Dermis microvascular lymphatic vessel endothelial cell (primary cell): Measurements from ENCODE around the gene TRH. TPM values are rescaled to one million over a fixed set of nuclear protein-coding genes. Genes with fewer than 3 reads are reported as not detected.

Experiments used
- DNase-seq, 2 donors: peaks; one replicate each; pipeline versions ENCODE4 v3.0.0 to v3.0.0-alpha.2; 2010; ENCODE audit warnings: low read depth in 2 of 2
- total RNA-seq: library from RNA; depleted of rRNA; stranded (reverse); fragments of >200 nt; gene quantifications from 2 replicates; pipeline ENCODE4 v1.2.1, GENCODE V29; 2014

The TRH gene, protein sequence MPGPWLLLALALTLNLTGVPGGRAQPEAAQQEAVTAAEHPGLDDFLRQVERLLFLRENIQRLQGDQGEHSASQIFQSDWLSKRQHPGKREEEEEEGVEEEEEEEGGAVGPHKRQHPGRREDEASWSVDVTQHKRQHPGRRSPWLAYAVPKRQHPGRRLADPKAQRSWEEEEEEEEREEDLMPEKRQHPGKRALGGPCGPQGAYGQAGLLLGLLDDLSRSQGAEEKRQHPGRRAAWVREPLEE
- total RNA-seq, result not detected in 2 replicates

DNA sequence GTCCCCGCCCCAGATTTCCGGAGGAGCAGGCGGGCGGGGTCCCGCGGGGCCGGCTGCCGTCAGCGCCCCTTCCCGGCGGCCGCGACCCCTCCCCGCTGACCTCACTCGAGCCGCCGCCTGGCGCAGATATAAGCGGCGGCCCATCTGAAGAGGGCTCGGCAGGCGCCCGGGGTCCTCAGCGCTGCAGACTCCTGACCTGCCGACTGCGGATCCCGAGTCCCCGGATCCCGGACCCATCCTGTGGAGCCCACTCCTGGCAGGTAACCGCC, at the start of gene TRH:
Gene TRH, plus strand, starts transcription at position 157 of the 269 bp plus-strand sequence. CDS start 1,097 bp downstream, outside the sequence.
- no peak for DNase-seq

DNA sequence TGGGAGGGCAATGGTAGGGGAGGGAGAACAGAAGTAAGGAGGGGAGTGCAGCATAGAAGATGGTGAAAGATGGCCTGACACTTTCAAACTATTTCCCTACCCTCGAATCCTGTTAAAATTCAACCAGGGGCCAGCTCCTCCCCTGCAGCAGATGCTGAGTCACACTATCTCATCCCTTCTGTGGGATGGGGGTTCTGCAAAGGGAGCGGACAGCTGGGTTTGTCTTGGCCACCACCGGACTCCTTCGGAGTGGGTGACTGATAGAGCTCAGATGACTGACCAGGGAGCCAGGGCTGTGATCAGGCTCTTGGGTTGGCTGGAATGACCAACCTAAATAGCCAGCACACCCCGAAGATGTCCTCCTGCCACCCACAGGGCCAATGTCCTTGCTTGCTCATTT, 47.4 kb upstream of the TRH start:
- DNase-seq, result no peak

DNA sequence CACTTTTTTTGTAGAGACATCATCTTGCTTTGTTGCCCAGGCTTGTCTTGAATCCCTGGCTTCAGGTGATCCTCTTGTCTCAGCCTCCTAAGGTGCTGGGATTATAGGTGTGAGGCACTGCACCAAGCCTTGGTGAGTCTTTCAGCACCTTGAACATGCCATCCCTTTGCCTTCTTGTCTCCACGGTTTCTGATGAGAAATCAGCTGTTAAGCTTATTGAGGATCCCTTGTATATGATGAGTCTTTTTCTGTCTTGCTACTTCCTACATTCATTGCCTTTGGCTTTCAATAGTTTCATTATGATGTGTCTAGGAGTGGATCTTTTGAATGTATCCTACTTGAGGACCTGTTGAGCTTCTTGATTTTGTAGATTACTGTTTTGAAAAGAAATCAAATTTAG, 45.1 kb upstream of the TRH start:
- DNase-seq, result no peak

DNA sequence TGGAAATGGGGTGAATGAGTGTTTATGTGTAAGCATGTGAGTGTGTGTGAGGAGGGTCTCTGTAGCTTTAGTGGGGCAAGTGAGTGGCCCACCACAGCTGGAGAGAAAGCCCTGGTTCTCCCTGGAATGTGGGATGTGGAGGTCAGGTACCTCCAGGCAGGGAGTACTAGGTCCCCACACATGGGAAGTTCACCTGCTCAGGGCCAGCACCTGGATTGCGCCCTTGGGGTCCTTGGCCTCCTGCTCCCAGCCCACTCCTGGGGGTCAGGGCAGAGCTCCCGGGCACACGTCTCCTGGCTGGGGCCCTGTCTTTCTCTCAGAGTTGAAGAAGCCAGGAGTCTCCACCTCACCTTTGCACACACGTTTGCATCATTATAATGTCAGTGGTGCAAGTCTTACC, 41.0 kb upstream of the TRH start:
- no peak for DNase-seq

DNA sequence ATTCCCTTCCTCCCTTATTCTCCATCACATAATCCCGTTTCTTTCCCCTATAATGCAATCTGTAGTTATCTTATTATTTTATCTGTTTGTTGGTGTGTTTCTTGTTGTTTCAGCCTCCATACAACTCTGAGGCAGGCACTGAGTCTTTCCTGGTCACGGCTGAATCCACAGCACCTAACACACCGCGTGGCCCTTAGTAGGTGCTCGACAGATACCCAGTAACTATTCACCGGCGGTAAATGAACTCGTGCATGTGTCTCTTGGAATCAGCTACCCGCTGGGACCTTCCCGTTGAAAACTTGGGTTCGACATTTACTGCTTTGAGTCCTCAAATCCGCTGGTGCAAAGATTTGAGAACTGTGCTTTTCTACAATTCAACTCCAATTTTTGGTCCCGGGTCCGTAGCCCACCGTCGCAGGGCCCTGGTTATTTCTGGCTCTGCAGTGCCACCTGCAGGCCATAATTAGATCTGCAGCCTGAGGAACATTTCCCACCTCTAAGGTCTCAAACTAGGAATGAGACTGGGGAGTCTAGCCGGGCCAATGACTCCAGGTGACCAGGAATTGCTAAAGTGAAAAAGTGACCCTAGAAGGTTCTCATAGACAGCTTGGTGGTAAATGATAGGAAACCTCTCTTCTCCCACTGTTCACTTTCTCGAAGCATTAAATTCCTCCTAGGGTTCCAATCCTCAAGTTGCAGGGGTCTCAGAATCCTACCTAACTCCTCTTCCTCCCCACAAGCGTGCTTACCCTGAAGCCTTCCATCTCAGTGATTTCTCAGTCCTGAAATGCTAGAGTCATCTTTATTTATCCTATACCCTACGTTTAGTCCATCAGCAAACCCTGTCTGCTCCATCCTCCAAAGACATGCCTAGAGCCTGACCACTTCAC, 40.0 kb upstream of the TRH start:
- peak in 1 of 2 donors; percentile 46 for DNase-seq

DNA sequence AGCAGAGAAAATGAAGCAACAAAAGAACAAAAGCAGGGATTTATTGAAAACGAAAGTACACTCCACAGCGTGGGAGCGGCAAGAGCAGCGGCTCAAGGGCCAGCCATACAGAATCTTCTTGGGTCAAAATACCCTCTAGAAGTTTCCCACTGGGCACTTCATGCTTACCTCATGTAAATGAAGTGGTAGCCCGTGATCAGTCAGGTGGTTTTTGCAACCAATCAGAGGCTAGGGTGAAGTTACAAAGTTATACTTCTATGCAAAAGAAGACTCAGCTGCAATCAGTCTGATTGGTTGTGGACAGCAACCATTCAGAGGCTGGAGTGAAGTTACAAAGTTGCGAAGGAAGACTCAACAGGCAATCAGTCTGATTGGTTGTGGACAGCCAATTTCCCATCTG, 37.8 kb upstream of the TRH start:
- DNase-seq, result peak; percentile 37 to 67

DNA sequence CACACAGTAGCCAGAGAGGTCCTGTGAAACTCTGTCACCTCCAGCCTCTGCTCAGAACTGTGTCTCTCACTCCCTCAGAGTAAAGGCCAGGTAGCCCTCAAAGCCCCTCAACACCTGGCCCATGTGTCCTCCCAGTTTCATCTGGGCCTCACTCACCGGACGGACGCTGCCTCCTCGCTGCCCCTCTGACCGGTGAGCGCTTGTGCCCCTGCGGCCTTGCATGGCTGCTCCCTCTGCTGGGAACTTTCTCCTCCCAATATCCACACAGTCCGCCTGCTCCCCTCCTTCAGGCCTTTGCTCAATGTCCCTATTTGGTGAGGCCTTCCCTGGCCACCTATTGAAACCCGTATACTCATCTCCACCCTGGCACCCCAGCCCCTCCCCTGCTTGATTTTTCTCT, 36.8 kb upstream of the TRH start:
- no peak for DNase-seq

DNA sequence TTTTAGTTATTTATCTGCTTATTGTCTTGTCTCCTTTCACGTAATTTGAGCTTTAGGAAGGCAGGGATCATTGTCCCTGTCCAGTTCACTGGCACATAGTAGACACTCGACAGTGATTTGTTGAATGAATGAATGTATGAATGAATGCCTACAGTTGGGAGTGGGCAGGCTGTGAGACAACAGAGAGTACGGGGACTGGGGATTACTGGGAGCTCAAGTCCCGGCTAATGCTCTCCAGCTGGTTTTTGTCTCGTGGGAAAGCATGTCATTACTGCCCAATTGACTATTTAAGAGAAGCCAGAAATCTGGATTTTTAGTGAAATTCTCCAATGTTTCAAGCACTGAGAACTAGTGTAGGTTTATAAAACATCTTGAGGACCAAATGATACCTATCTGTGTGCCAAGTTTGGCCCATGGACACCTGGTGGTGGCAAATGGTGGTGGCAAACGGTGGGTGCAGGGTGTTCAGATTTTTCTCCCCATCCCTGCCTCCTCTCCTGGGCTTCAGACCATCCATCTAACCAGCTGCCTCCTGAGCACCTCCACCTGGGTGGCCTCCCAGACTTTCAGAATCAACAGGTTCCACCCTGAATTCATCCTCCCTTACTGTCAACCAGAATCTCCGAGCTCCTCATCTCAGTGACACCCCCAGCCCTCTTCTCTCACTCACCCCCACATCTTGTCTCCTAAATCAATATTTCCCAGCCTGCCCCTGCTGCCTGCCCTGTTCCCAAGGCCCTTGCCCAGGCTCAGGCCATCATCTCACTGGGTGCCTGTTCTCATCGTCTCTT, 36.2 kb upstream of the TRH start:
- DNase-seq, result no peak

DNA sequence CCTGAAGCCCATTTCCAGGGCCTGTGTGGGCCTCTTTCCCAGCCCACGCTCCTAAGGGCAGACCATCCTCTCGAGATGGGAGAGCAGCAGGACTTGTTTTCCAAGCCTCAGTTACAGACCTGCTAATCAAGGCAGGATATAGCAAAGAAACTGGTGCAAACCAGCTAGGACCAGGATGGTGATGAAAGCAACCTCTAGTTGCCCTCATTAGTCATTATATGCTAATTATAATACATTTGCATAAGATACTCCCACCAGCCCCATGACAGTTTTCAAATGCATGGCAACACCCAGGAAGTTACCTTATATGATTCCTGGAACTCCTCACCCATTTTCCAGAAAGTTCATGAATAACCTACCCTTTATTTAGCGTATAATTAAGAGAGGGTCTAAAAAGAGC, 34.4 kb upstream of the TRH start:
- DNase-seq, result no peak

DNA sequence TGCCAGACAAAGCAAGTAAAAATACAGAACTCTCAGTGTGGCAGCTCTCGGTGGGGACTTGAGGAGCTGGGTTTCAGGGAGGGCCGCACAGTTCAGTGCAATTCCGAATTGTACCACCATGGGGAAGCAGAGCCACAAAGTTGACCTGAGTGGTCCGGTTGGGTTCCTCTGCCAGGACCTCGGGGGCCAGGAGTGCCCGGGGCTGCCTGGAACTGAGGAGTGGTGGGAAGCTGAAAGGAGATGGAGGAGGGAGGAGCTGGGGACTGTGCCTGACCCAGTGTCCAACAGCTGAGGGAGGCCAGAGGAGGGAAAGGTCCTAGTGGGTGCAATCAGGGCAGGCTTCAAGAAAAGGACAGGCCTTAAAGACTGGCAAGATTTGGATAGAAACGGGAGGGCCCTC, 32.2 kb upstream of the TRH start:
- peak; percentile 33 to 70 for DNase-seq

DNA sequence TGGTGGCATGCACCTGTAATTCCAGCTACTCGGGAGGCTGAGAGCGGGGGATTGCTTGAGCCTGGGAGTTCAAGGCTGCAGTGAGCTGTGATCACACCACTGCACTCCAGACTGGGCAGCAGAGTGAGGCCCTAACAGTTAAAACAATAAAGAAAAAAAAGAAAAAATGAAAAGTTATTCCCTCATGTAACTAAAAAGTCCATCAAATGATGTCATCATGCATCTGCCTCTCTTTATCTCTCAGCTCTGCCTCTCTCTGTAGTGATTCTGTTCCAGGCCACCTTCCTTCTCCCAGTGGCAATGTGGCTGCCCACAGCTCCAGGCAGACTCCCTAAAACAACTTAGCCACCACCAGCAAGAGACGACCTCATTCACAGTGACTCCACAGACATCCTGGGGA, 31.5 kb upstream of the TRH start:
- DNase-seq, result no peak

DNA sequence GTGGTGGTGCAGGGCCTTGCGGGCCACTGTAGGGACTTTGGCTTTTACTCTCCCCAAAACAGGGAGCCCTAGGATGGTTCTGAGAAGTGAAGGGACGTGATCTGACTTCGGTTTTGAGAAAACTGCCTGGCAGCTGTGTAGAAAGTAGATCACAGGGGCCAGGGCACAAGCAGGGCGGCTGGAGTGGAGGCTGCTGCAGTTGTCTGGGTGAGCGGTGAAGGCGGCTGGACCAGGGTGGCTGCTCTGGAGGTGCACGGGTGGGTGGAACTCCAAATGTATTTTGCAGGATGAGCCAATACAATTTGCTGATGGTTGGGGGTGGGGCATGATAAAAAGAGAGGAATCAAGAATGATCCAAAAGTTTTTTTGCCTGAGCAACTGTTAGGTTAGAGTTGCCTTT, 29.8 kb upstream of the TRH start:
- no peak for DNase-seq

DNA sequence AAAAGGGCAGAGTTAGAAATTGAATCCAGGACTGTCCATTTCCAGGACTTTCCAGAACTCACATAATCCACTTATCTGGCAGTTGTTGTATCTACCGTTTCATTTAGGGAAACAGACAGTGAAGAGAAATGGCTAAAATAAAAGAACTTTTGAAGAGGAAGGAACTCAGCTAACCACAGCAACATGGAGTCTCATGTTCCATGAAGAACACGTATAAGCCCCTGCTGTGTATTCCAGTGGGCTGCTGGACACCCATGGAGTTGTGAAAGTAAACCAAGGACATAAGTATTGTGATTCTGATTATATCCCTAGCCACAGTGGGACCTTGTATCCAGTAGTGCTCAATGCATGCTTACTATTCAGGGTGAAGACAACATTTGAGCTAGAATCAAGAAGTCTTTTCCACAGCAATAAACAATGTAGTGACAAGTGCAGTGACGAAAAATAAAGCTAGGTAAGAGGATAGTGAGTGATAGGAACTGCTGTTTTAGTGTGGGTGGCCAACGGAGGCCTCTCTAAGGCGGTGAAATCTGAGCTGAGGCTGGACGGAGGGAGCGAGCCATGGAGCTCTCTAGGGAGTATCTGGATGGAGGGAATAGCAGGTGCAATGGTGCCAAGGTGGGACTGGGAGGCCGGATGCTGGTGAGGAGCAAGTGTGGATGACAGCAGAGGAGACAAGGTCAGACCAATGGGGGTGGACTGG, 26.8 kb upstream of the TRH start:
- no peak for DNase-seq

DNA sequence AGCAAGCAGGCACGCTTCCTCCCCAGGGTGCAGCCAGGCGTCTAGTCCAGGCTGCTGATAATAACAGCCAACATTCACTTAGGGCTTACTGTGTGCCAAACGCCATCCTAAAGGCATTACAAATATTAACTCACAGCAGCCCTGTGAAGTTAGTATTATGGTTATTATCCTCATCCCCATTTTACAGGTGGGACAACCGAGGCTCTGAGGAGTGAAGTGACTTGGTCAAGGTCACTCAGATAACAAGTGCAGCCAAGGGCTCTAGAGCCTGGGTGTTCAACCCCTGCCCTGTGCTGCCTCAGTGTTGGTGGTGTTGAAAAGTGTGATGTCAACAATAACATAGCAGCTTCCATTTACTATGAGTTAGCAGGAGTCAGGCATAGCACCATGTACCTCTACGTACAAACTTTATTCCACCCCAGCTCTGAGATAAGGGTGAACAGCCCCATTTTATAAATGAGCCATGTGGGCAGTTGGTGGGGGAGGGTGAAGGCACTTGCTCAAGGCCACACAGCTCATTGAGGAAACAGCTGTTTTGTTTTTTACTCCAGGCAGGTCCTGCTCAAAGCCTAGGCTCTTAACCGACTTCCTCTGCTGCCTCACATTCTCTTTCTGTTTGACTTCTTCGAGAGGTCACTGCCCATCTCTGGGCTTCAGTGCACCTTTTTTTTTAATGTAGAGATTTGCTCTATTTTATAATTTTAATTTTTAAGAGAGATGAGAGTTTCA, 24.0 kb upstream of the TRH start:
- DNase-seq, result no peak

DNA sequence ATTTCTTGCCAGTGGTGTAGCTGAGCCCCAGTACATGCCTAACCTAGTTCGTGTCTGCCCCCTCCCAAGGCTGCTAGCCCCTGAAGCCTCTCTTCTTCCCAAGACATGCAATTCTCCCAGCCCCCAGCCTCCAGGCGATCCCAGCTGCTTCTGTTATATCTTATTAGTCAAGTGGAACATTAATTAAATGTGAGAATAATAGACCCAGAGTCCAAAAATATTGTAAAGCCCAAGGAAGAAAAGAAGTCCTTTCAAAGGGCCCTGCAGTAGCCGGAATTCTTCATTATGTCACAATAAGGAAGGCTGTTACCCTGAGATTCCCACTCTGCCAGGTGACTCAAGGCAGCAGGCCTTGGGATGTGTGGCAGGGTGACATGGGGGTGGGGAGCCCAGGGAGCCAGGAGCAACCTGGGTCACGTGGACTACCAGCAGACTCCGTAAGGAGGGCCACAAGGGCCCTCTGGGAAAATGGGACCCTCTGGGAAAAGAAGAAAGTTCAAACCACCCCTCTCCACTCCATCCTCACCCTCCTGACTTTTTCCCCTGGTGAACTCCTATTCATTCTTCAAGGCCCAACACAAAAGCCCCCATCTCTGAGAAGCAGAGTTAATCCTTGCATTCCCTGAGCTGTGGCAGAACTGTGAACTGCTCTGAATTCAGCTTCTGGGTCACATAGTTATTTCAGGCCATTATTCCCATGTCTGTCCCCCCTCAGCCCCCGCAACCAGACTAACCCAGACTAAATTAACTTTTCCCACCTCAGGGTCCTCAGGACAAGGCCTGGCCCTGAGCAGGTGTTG, 21.8 kb upstream of the TRH start:
- no peak for DNase-seq

DNA sequence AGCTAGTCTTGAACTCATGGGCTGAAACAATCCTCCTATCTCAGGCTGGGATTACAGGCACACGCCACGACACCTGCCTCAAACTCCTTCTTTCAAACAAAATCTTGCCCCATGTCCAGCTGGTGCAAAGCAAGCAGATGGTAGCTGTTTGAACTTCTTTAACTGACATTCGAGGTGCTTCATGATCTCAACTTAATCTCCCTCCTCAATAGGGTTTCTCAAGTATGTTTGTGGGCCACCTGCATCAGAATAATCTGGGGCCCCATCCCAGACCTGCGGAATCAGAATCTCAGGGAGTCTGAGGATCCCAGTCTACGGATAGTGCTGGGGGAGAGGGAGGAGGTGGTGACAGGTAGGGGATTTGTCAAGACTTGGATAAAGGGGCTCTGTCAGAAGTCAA, 20.9 kb upstream of the TRH start:
- DNase-seq, result no peak

DNA sequence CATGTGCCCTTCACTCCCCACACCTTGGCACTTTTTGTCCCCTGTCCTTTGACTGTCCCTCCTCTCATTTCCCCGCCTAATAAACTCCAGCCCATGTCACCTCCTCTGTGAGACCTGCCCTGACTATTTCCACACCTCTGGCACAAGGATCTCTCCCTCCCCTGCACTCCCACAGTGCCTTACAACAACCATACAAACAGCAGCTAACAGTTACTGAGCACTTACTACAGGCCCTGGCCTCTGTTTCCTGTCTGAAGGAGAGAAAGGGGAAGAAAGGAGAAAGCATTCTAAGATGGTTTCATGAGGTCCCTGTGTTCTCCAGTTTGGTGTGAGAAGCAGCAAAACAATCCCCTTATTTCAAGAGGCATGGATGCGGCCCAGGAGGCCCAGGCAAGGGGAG, 20.0 kb upstream of the TRH start:
- DNase-seq, result no peak

DNA sequence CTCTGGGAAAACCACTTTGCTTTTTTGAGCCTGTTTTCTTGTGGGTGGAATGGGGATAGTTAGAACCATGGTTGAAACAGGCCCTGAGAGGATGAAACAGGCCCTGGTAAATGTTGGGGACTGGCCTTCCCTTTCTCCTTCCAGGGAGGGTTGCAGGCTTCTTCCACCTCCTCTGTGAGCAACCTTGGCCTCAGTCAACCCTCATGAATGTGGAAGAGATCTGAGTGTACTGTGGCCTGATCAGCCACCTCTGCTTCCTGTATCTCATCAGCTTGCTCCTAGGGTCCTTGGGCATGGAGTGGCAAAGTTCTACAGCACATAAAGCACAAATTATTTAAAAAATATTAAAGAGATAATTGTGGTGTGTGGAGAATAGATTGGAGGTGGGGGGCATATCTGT, 17.6 kb upstream of the TRH start:
- no peak for DNase-seq

DNA sequence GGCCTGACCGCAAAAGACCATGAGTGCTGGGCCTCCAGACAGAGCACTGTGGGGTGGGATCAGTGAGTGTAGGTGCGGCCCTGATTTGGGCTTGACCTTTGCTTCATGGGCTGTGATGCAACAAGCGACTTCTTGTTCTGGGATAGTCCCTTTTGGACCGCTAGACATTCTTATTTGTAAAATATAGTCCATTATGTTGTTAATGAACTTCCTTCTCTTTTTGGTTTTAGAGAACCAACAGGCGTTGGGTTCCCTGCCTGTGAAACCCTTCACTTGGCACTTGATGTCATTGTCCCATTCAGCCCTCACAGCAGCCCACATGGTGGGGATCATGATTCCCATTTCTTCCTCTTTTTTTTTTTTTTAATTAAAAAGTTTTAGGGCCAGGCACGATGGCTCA, 15.8 kb upstream of the TRH start:
- DNase-seq, result no peak

DNA sequence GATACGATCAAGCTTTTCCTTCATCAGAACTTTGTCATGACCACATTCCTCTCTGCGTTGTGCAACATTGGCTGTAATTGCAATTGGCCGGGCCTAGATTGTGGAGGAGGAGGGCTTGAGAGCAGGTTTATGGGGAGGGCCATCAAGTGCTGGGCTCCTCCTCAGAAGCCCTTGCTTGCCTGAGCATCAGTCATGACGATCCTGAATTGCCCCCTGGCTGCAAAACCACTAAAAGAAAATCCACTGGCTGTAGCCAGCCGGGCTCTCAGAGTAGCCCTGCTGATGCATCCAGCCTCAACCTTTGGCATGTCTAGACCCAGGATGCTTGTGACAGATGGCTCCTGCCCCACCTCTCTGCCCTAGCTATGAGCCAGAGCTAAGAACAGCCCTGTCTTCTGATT, 13.4 kb upstream of the TRH start:
- no peak for DNase-seq
